Skin epidermis (tissue), 12 donors: Measurements from ENCODE around the gene KIF15.

ENCODE experiments used
- H3K27ac ChIP-seq, 21 experiments: fragments of 200-600 bp; sonication (generic) in 11 of 21; one replicate each; pipeline ENCODE4 v1.5.0; 2020; ENCODE audit warnings: mild to moderate bottlenecking in 3 of 21, inconsistent platforms in 2 of 21, moderate library complexity in 2 of 21
- H3K4me3 ChIP-seq, 7 experiments: fragments of 200-600 bp; sonication (generic) in 2 of 7; one replicate each; pipeline ENCODE4 v1.5.0; 2020; ENCODE audit warnings: inconsistent platforms in 2 of 7, mild to moderate bottlenecking in 2 of 7, moderate library complexity in 1 of 7

The KIF15 gene

DNA sequence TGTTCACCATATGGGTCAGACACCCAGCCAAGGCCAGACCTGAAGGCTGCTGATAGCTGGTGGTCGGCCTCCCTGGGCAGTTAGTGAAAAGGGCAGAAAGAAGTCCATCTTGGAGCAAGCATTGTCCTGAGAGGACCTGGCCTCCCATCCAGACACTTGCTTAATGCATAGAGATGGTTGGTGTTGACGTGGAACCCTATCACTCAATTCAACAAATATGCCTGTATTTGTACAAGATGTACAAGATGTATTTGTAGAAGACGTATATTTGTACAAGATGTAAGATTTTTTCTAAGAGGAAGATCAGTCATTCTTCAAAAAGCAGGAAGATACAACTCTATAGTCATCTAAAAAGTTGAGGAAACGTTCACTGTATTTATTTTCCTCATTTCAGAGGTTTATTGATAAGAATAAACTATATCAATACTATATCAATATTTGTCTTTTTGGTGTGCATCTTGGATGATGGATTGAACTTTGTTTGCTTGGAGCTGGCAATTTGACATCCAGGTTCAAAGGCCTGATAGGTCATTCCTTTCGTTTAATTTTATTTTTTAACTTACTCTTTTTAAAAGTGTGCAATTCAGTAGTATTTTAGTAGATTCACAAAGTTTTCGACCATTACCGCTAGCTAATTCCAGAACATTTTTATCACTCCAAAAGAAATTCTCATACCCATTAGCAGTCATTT lies 106.0 kb downstream of the KIF15 start:
- Histone ChIP-seq H3K4me3 (no peak overlapping the region), H3K27ac (no peak overlapping the region)

DNA sequence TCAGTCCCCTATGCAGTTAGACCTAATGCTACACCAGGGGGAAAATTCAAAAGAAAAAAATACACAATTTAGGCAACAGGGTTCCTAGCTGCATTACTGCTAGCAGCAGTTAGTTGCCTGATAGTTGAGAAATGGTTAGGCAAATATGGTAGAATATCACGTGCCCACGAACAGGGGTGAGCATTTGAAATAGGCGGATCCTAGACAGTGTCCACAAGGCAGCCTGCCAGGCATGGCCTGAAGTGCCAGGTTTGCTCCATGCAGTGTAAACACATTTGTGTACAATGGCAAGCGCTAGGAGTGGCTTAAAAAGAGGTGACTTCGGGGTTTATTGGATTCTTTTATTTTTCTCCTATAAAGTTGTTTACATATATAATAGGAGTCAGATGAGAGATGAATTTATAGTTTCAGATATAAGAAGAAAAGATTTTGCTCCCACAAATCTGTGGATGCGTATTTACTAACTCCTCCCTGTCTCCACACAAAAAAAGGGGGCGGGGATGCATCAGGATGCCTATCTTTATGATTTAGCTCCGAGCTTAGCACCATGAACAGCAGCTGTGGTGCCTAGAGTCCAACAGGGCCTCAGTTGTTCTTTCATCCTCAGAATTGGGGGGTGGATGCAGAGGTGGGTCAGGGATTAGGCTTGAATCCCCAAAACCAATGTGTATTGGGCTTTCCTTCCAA lies 108.9 kb downstream of the KIF15 start:
- H3K27ac ChIP-seq, result no peak overlapping the region
- no peak overlapping the region for H3K4me3 ChIP-seq

DNA sequence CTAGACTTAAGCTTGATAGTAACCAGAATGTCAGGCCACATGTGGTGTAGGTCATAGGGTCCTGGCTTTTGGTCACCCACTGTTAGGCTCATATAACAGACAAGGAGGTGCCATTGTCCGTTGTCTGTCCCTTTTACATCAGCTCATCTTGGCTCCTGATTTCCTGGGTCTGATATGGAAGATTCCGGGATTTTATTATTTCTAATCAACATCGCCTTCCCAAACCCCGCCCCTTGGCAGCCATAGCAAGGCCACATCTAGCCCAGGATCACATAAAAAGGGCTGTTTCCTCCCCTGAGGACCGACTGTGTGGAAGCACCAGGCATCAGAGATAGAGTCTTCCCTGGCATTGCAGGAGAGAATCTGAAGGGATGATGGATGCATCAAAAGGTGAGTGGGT lies 112.7 kb downstream of the KIF15 start, which contains the start of gene TGM4:
Gene TGM4, plus strand, starts transcription at position 301 of the 400 bp plus-strand sequence. Its CDS starts 71 bp downstream, at position 372.
- no peak within 1 kb of the TSS for H3K27ac ChIP-seq
- no peak within 1 kb of the TSS for H3K4me3 ChIP-seq

DNA sequence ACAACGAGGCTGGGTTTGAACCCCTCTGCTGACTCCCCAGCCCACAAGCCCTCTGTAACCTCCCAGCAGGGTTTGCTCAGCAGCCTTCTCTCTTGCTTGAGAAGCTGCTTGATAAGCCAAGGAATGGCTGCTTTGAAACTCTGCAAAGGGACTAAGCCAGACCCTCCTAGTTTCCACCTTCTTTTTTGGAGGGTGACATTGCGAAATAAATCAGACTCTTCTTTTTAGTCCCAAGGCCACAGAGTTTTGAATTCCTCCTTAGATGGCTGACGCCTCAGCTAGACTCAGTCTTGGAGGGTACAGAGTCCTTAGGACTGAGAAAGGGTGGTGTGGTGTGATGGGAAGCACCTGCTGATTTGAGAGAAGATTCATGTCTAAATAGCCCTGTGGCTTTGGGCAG lies 114.0 kb downstream of the KIF15 start:
- H3K27ac ChIP-seq, result no peak overlapping the region
- no peak overlapping the region for H3K4me3 ChIP-seq

DNA sequence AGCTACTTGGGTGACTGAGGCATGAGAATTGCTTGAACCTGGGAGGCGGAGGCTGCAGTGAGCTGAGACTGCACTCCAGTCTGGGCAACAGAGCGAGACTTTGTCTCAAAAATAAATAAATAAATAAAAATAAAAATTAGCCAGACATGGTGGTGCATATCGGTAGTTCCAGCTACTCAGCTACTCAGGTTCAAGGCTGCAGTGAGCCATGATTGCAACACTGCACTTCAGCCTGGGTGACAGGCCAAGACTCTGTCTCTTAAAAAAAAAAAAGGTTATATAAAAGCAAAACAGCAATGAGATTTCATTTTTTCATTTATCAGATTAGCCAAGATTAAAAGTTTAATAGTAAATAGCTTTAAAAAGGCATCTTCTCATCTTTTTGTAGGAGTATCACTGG lies 115.7 kb downstream of the KIF15 start:
- no peak overlapping the region for H3K4me3 ChIP-seq
- no peak overlapping the region for H3K27ac ChIP-seq

DNA sequence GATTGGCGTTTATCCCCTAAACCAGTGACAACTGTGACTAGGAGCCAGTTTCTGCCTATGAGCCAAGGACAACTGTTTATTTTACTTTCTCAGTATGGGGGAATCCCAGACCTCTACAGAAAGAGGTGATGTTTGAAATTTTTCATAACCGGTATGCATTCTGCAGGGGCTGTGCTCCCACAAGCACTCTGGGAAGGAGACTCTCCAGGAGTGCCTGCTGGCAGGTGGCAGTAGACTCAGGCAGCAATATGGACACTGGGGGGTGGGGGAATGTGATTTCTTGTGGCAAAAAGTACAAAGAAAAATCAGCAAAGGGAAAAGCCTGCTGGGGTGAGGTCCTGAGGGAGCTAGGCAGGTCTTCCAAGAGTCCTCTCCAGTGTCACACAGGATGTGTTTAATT lies 118.7 kb downstream of the KIF15 start:
- no peak overlapping the region for H3K27ac ChIP-seq
- no peak overlapping the region for H3K4me3 ChIP-seq

DNA sequence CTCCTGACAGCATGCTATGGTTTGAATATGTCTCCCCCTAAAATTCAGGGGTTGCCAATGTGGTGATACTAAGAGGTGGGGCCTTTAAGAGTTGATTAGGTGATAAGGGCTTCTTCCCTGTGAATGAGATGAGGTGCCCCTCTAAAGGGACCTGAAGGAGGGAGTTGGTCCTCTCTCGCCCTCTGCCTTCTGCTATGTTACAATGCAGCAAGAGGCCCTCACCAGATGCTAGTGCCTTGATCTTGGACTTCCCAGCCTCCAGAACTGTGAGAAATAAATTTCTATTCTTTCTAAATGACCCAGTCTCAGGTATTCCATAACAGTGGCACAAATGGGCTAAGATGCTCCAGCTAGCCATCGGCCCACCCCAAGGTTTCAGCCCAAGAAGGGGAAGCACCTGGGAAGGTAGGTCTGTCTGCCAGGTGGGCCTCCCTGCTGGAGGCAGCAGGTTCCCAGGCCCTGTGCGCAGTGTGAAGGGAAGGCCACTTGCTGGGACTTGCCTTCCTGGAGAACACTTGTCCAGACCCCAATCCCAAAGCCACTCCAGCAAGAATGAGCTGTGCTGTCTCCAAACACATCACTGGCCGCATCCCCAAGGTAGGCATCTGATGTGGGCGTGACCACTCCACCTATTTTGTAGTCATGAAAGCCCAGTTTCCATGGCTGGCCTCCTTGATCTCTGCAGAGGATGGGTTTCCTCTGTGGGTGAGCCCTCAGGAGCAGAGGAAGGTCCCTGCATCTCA lies 121.8 kb downstream of the KIF15 start:
- peak overlapping the region in 8 of 21 experiments; percentile 7 to 71 (median 55) for H3K27ac ChIP-seq
- no peak overlapping the region for H3K4me3 ChIP-seq

DNA sequence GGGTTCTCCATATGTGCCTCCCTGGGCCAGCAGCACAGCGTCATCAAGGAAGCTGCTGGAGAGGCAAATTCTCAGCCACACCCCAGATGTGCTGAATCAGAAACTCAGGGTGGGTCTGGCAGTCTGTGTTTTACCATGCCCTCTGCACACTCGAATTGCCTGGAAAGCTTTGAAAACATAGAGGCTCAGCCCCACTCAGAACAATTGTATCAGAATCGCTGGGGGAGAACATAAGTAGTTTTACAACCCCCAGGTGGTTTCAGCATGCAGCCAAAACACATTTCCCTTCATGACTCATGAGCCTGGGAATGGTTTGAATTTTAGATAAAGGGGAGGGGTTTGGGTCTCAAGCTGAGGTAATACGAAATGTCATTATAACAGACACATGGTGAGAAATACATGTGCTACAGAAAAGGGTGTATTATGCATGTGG lies 122.4 kb downstream of the KIF15 start:
- H3K4me3 ChIP-seq, result no peak overlapping the region
- peak overlapping the region in 8 of 21 experiments; percentile 7 to 71 (median 55) for H3K27ac ChIP-seq

DNA sequence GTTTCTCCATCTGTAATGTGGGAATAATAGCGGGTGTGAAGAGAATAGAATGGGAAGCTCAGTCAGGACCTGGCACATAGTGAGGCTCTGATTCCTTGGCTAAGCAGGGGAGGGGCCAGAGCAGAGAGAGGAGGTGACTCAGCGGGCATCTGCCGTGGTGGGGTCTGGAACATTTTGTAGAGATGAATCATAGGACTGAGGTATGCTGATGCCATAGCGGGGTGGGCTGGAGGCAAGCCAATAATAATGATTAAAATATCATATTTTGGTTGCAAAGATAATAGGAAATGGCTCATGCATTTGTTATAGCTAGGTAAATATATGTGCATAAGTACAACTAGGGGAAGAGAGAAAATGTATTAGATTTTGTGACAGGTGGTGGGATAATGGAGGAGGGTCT lies 124.0 kb downstream of the KIF15 start:
- Histone ChIP-seq H3K27ac (no peak overlapping the region), H3K4me3 (no peak overlapping the region)

DNA sequence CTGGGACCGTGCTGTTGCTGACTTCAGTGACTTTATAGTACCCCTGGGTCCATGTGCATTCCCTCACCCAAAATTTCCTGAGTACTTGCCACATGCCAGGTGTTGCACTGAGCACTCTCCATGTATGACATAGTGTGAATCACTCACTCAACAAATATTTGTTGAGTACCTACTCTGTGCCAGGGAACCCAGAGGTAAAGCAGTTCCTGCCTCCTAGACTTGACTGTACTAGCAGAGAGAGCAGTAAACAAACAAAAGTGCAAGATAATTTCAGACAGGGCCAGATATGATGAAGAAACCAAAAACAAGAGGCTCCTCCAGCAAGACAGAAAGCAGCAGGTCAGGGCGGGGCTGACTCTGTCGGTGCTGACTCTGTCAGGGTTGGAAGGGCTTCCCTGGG lies 125.0 kb downstream of the KIF15 start:
- Histone ChIP-seq H3K27ac (peak overlapping the region in 4 of 21 experiments; percentile 5 to 55 (median 24)), H3K4me3 (no peak overlapping the region)

DNA sequence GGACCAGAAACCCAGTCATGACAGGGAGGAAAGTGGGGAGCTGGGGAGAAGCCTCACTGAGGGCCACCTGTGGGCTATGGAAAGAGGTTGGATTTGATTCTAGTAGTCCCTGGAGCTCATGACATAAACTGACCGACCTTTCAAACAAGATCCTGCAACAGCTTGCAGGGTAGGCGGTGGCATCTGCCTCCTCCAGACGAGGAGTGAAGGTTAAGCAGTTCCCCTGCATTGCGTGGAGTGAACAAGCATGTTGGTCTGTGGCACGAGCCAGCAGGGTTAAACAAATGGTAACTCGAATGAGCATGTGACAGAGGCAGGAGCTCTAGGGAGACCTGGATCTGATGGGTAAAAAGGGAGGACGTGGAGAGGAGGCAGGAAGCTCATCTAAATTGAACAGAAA lies 125.5 kb downstream of the KIF15 start:
- Histone ChIP-seq H3K4me3 (no peak overlapping the region), H3K27ac (peak overlapping the region in 4 of 21 experiments; percentile 5 to 55 (median 24))

DNA sequence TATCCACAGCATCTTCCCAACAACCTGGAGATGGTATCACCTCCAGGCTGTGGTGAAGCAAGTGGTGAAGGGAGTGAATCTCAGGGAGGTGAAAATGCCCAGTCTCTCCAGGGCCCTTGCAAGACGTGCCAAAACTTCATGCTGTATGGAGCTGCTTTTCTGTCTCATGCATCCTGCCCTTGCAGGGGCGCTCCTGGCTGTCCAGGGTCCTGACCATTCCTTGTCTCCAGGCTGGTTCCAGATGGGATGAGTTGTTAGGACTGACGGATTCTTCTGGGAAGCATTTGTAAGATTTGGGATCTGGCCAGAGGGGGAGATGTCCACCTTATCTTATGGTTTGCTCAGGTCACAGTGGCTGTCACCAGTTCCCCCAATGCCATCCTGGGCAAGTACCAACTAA lies 128.7 kb downstream of the KIF15 start:
- no peak overlapping the region for H3K4me3 ChIP-seq
- H3K27ac ChIP-seq, result no peak overlapping the region

DNA sequence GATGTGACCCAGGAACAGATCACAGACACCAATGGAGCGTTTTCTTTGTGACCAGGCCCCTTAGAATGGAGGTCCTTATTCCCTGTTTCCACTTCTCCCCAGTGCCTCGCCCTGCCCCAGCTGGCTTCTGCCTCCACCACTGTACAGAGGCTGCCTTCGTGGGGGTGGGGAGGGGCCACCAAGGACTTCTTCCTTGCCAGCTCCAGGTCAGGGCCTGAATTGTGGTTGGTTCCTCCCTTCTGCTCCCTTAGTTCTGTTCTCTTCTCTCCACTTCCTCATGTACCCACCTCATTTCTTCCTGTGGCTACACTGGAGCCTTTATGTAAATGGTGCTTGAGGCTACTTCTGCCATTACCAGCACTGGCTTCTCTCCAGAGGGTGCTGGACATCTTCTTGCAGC lies 129.3 kb downstream of the KIF15 start:
- H3K27ac ChIP-seq, result no peak overlapping the region
- no peak overlapping the region for H3K4me3 ChIP-seq

DNA sequence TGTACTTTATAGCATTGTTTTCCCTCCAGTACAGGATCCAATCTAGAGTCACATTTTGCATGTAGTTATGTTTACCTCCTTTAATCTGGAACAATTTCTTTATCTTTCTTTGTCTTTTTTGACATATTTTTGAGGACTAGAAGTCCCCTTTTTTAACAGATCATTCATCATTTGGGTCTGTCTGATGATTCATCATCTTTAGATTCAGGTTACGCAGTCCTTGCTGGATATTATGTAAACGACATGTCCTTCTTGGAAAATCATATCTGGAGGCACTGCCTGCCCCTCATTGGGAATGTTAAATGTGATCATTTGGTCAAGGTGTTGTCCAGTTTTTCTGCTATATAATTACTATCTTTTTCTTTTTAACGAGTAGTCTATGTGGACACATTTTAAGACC lies 131.1 kb downstream of the KIF15 start:
- no peak overlapping the region for H3K27ac ChIP-seq
- no peak overlapping the region for H3K4me3 ChIP-seq

DNA sequence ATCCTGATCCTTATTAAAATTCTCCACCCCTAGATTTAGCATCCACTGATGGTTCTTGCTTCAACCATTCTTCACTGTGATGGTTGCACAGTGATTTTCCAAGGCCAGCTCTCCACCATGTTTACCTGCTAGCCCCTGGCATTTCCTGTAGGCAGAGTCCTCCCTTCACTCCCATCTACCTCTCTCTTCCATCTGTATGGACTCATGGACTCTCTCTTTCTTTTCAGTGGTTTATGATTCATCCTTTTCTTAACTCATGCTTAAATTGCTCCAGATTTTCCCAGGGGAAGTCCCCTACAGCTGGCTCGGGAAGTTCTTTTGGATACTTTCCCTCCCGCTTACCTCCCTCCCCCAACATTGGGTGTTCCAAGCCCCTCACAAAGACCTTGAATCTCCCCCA lies 131.5 kb downstream of the KIF15 start:
- H3K4me3 ChIP-seq, result no peak overlapping the region
- H3K27ac ChIP-seq, result no peak overlapping the region

DNA sequence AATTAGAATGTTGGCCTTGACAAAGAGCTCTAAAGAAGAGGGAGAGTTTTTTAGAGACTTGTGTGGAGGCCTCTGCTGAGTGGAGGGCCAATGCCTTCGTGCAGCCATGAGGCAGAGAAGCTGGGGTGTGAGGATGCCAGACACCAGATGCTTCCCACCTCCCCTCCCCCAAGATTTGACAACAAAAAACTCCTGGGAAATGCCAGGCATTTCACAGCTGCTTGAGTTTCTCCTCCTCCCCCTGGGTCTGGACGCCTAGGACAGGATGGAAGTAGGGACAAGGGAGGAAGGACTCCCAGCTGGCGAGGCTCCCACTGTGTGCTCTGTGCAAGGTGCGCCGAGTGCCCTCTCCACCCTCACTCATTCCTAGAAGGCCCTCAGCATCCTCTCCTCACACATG lies 132.9 kb downstream of the KIF15 start:
- H3K27ac ChIP-seq, result no peak overlapping the region
- H3K4me3 ChIP-seq, result no peak overlapping the region

DNA sequence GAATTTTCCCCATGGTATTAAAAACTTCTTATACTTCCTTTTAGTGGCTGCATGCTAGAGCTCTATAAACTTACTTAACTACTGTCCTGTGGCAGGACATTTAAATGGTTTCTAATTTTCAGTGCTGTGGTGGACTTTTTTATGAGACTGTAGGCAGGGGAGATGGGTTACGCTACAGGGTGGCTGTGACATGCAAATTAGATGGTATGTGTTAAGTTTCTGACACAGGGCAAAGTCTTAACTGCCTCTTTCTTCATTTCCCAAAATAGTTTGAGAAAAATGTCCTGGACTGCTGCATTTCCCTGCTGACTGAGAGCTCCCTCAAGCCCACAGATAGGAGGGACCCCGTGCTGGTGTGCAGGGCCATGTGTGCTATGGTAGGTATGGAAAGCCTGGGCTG lies 134.8 kb downstream of the KIF15 start:
- no peak overlapping the region for H3K27ac ChIP-seq

DNA sequence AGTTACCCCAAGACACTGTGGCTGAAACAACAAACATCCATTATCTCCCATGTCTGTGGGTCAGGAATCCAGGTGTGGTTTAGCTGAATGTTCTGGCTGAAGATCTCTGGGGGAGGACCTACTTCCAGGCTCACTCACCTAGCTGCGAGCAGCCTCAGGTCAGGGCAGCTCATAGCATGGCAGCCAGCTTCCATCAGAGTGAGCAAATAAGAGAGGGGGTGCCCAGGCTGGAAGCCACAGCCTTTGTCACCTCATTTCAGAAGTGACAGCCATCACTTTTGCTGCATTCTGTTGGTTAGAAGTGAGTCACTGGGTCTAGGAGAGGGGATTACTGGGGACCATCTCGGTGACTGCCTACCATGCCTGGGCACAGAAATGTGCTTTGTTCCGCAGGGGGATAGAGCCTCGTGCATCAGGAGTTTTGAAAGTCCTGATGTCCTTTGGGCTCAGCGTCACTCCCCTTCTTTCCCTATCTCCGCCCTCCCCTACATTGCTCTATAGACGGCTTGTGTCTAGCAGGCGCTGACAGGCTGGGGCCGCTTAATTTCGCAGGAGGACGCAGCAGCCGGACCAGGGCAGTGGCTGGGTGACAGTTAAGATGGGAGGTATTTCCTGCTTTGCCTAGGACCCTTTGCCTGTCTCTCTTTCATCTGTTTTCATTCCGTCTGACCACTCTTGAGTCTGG lies 138.2 kb downstream of the KIF15 start:
- Histone ChIP-seq H3K4me3 (no peak overlapping the region), H3K27ac (no peak overlapping the region)

More for the DNA sequence above, 134.8 kb downstream of the KIF15 start:
- no peak overlapping the region for H3K4me3 ChIP-seq

DNA sequence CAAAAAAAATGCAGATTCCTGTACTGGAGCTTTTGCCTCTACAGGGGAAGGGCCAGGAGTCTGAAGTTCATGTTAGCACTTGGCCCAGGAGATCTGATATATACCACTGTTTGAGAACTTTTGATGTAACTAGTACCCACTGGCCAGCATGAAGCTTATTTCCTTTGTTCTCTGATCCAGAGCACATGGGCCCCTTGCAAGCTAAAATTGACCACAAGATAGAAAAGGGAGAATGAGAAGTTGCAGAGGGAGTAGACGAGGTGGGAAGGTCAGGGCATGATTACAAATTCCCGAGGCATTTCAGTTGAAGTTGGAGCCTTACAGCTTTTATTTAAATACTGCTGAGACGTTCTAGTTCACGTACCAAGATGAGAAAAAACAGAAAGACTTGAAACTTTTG lies 141.0 kb downstream of the KIF15 start:
- no peak overlapping the region for H3K4me3 ChIP-seq
- no peak overlapping the region for H3K27ac ChIP-seq
